ENCODE data around the gene TBC1D20.

TBC1D20 gene

DNA sequence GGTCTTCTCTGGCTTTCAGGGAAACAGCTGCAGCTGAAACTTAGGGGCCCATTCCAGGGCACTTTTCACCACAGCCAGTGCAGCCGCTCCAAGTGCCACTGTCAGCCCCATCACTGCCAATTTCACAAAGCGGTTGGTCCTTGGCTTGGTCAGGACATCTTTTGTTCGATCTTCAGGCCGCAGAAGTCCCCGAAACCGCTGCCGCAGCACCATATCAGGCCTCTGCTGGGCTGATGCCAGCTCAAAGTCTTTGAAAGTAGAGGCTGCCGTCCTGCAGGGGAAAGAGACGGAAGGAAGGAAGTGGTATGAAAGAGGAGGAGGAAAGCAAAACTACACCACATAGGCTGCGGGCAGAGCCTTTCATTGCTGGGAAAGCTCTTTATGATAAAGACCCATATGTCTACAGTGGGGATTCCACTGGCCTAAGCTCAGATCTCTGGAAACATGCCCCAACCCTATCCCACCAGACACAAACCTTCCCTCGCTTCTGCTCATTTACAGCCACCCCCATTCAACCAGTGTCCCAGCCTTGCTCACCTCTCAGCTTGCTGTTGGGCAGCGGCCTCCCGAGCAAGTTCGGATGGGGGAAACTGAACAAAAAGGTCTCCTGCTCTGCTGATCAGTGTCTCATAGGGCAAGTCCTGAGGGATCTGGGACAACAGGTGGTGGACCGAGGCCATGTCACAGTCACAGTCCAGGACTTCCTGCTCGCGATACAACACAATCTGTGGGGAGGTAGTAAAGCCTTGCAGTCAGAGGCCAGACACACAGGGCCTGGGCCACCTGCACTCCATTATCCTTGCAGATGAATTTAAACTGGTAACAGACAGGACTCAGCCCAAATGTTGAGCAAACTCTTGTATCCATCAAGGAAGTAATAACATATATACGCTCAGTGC lies 23.5 kb downstream of the TBC1D20 start:
- no peak for DNase-seq (ENCODE audit: low read depth in 2 of 3, low spot score in 2 of 3)

DNA sequence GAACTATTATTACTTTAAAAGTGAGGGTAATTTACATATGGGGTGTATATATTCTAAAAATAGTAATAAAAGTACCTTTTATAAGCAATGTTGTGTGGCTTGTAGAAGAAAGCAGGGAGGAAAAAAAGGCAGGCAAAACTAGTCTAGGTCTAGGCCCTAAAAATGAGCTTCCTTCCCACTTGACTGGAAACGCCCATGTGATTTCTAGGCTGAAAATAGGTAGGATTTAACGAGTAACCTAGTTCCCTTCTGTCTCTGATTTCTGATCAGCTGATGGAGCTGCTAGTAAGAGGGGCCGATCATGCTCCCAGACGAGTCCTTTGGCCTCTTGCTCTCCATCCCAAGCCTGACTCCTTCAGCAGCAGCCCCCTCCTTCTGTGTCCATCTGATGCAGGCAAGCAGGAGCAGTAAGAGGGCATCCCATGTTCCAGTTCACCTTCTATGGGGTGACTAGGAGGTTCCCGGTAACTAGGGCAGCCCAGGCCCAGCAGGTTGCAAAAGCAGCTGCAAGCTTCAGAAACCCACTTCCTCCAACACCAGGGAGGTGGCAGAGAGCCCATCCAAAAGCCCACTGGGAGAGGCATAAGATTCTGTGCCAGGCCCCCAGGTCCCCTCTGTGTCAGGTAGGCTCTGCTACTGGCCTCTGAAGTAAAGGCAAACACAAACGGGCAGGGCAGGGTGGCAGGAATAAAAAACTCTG lies 24.4 kb downstream of the TBC1D20 start:
- no peak for DNase-seq (ENCODE audit: low read depth in 2 of 3, low spot score in 2 of 3)

DNA sequence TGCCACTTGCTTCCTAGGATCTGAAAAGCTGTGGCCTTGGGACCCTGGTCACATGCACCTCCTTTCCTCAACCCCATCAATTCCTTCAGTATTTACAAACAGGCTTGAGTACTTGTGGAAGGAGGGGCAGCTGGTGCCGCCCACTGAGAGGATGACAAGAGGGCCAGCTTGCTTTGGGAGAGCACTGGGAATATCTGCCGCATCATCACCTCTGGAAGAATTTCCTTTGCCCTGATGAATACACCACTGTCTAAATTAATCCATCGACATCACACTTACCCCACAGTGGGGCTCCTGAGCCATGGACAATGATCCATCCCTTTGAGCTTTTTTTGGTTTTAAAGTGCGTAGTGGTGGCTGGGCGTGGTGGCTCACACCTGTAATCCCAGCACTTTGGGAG lies 25.9 kb downstream of the TBC1D20 start:
- DNase-seq (ENCODE audit: low read depth in 2 of 3, low spot score in 2 of 3): no peak

DNA sequence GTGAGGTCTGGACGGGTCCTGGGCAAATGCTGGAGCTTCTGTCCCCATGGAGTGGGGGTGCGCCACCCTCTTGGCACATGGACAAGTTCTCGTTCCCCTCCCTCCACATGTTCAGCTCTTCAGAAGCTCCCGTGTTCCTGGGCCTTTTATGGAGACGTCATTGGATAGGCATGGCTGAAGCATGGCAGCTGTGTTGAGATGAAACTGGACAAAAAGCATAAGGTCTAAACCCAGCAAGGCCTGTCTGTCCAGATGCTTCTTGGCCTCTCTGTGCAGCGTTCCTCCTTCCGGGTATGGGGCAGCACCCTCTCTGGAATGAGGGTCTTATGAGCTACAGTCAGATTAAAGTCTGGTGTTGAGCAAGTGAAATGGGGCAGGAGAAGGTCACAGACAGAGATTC lies 26.8 kb downstream of the TBC1D20 start:
- DNase-seq (ENCODE audit: low read depth in 2 of 3, low spot score in 2 of 3): no peak

DNA sequence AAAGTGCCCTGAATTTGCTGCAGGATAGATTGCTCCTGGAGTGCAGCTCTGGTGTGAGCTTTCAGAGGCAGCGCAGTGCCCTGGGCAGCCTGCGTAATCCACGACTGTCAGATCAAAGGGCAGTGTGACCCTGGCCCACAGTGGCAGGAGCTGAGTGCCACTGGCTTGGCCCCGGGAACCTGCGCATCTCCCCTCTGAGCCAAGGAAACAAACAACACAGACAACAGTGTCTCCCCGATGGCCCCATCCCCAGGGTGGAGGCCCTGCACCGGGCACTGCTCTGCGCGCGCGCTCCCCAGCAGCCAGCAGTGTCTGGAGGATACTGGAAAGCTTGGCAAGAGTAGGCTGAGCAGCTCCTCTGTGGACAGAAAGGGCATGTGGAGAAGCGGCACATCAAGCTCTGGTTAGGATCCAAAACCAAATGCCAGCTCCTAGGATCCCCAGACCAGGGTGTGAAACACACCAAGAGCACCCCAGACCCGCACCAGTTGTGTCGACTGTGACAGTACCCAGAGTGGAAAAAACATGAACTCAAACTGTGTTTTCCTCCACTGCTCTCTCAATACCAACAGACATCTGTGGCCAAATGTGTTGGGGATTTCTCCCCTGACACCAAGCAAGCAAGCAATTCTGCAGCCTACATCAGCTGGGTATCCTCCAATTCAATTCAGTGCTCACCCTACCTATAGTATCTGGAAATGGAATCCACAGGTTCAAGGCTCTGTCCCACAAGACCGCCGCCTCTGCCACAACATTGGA lies 27.5 kb downstream of the TBC1D20 start:
- DNase-seq (ENCODE audit: low read depth in 2 of 3, low spot score in 2 of 3): no peak

DNA sequence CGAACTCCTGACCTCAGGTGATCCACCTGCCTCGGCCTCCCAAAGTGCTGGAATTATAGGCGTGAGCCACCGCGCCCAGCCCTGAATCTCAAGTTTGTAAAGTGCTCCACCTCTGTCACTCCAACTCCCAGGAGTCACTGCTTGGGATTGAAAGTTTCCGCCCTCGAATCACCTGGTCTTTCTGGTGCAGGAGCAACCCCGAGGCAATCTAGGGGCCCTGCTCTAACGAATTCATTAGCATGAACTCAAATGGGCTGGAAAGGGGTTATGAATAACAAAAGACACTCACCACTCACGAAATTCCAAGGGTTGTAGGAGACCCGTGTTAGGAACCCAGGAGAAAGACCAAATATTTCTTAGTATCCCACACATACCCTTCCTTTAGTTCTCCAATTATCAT lies 28.1 kb downstream of the TBC1D20 start:
- no peak for DNase-seq (ENCODE audit: low read depth in 2 of 3, low spot score in 2 of 3)

DNA sequence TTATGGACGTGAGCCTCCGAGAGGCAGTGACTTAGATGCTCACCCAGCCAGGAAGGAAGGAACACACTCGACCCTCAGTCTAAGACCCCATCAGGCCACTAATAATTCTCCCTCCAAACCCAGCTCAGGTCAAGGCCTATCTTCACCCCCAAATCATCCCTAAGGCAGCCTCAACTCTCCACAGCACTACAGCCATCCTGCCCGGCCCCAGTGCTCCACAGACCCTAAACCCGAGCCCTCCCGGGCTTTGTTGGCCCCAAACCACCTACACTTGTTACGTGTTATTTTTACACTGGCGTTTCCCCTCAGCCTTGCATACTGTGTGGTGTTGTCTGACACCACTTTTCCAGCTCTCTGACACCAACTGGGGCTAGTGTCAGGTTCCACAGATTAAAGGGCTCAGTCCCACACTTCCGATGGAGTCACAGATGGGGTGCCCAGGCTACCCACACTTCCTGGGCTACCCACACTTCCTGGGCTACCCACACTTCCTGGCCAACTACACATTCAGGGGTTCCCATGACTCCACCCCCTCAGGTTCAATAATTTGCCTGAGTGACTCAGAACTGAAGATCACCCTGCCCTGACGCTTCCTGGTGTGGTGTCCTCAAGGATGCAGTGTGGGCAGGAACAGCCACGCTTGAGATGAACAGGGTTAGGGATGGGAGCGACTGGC lies 28.9 kb downstream of the TBC1D20 start:
- DNase-seq (ENCODE audit: low read depth in 2 of 3, low spot score in 2 of 3): peak; percentile 32 to 72 (median 38)

DNA sequence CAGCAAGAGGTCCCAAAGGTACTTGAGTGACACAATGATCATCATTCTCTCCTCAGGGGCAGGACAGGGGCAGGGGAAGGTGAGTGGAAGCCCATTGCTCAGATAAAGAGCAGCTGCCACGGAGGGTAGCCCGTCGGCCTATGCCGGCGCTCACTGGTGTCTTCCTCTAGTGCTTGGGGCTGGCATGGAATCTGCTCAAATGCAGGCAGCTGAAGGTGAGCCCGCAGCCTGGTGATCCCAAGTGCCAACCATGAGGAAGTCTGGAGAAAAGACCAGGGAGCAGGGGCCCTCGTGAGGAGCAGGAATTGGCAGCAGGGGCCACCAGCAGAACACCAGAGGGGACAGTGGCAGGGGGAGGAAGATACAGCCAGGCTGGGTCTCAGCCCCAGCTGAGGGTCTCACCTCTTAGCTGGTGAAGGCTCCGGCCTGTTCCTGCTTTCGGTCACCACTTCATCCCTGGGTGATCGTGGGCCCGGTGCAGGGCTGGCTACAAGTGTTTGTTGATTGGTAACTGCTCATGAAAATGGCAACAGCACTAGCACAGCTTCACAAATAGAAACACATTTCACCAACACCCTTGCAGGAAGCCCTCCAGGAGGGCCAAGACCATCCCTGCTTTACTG lies 29.5 kb downstream of the TBC1D20 start:
- no peak for DNase-seq (ENCODE audit: low read depth in 2 of 3, low spot score in 2 of 3)

DNA sequence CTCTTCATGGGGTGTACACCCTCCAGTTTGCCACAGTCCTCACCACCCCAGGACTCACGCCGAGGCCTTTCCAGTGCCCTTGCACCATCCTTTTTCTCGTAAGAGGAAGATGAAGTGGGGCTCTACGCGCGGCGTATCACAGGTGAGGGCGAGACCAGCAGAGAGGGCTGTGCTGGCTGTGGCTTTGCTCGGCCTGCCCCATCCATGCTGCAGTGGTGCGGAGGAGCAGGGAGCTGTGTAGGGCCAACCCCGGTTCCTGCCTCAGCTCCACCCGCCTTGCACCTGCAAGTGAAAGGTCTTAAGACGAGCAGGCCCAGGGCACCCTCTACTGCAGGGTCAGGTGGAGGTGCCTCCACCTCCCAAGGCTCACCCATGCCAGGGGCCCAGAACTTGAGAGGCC lies 30.1 kb downstream of the TBC1D20 start:
- DNase-seq (ENCODE audit: low read depth in 2 of 3, low spot score in 2 of 3): no peak

DNA sequence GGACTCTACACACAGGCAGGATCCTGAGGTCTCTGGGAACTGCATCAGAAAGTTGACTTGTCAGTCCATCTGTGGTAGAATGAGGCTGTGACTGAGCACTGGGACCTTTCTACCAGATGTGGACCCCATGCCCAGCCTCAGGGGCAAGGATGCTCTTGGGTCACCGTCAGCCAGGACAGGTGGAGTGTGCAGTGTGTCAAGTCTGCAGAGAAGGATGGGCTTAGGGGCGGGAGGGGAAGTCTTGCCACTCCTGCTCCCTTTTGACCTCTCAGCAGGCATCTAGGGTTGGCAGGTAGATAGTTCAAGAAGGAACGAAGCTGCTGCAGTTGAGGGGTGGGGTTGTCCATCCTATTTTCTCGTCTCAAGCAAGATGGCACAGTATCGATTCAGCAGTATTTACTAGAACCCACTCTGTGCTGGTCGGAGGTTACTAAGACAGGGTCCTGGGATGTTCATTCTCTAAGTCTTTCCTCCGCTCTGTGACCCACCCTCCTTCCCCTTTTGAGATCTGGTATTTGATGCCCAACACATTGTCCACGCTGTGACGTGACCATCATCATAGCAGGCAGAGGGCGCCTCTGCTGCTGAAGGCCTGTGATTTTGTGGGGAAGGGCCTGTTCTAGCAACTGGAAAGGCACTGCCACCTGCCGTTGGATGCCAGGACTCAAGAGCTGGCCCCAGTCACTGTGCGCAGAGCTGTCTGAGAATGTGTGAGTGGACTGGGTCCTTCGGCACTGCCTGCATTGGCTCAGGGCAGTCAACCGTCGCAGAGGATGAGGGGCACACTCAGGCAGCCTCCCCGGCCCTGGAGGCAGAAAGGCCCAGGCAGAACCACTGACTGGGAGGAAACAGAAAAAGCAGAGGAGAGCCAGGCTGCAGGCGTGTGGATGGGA lies 31.1 kb downstream of the TBC1D20 start:
- no peak for DNase-seq (ENCODE audit: low read depth in 2 of 3, low spot score in 2 of 3)

DNA sequence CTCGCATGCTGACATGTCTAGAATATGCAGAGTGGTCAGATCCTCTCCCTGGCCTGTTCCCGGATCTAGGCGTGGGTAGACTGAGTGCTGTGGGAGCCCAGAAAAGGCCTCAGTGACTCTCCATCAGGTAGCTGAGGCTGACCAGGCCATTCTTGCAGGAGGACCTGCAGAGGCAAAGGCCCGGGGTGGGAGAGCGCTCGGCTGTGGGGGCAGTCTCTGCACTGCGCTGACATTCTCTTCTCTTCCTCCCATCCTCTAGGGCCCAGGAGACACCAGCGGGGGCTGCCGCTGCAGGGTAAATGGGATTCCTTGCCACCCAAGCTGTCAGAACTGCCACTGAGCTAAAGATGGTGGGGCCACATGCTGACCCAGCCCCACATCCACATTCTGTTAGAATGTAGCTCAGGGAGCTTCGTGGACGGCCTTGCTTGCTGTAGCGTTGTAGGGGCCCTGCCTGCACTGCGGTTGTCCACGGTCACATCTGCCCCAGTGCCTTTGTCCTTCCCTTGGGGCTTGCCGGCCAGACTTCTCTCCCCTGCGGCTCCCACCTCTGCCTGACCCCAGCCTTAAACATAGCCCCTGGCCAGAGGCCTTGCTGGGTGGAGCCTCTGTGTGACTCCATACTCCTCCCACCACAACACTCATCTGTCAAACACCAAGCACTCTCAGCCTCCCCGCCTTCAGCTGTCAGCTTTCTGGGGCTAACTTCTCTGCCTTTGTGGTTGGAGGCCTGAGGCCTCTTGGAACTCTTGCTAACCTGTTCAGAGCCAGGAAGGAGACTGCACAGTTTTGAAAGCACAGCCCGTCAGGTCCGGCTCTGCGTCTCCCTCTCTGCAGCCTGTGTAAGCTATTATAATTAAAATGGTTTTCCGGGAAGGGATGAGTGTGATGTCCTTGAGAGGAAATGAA lies 32.0 kb downstream of the TBC1D20 start:
- DNase-seq (ENCODE audit: low read depth in 2 of 3, low spot score in 2 of 3): no peak

DNA sequence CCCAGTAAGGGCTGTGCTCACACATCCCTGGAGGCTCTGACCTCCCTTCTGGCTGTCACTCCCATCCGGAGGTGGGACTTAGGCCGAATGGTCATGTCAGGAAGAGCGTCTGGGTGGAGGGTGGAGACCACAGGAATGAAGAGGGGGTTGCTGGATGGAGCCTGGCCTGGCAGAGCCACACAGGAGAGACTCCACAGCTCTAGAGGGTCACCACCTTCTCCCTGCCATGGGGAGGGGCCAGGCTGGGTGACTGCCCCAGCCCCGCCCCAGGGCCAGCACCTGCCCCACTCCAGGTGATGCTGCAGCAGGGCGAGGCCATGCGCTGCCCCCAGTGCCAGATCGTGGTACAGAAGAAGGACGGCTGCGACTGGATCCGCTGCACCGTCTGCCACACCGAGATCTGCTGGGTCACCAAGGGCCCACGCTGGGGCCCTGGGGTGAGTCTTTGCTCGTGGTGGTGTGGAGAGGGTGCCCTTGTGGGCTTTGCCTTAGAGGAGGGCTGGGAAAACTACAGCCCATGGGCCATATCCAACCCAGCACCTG lies 33.6 kb downstream of the TBC1D20 start:
- DNase-seq (ENCODE audit: low read depth in 2 of 3, low spot score in 2 of 3): no peak

DNA sequence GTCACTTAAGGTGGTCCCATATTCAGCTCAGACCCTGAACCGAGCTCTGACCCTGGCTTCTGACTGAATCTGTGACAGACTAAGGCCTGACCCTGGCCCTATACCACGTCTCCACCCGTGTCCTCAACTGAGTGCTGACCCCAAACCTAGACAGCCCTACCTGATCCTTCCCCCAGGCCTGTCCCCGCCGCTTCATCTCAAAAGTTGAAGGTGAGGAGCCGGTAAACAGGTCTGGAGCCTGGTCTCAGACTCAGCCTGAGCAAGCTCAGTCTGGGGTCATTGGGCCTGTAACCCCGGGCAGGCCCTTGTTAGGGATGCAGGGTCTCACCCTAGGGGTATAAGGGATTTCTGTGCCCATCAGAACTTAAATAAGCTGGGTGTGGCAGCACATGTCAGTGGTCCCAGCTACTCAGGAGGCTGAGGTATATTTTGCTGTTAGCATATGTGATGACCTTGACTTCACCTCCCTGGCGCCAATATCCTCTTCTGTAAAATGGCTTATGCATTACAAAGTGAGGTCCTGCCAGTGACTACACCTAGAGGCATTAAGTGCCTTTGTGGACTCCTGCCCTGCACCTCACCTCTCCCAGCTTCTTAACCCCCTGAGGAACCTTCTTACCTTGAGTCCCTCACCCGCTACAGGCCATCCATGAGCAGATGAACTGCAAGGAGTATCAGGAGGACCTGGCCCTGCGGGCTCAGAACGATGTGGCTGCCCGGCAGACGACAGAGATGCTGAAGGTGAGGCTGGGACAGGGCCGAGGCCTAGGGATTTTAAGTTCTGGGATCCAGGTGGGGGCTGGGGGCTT lies 34.3 kb downstream of the TBC1D20 start:
- DNase-seq (ENCODE audit: low read depth in 2 of 3, low spot score in 2 of 3): no peak

DNA sequence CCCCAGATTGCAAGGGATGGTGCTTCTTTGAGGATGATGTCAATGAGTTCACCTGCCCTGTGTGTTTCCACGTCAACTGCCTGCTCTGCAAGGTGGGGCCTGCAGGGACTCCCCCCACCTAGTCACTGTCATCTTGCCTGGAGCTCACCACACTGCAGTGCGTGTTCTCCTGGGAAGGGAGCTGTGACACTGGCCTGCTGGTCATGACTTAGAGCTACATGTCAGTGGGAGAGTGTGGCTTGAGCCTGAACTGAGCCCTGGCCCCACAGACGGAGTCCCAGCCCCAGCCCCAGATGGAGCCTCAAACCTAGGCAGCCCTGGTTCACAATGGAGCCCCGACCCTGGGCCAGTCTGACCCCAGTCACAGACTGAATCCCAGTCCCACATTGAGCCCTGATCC lies 34.9 kb downstream of the TBC1D20 start:
- no peak for DNase-seq (ENCODE audit: low read depth in 2 of 3, low spot score in 2 of 3)

DNA sequence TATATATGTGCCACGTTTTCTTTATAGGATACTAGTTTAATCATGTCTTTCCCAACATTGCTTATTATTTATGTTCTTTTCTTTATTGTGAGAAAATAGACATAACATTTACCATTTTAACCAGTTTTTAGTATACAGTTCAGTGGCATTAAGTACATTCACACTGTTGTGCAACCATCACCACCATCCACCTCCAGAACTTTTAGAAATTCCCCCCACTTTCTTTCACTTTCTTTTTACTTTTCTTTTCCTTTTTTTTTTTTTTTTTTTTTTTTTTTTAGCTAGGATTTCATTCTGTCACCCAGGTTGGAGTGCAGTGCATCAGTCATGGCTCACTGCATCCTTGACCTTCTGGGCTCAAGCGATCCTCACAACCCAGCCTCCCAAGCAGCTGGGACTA lies 35.8 kb downstream of the TBC1D20 start:
- no peak for DNase-seq (ENCODE audit: low read depth in 2 of 3, low spot score in 2 of 3)

DNA sequence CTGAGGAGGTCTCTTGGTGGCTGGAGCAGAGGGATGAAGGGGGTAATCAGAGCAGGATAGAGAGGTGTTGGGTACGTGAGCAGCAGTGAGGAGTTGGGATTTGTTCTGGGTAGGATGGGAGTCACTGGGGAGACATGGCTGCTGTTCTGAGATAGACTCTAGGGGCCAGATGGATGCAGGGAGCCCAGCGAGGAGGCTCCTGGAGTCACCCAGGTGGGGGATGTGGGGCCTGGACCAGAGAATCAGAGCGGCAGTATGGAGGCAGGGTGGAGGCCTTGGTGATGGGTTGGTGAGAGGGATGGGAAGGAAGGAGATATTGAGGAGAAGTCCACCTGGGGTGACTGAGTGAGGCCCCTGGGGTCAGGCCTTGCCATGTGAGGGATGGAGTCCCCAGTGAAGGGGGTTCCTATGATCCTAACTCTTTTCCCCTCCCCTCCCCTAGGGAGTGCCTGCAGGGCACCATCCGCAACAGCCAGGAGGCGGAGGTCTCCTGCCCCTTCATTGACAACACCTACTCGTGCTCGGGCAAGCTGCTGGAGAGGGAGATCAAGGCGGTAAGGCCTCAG lies 40.6 kb downstream of the TBC1D20 start:
- DNase-seq (ENCODE audit: low read depth in 2 of 3, low spot score in 2 of 3): no peak
